ENCODE results near the gene TMEM217.
A peak's percentile ranks its signal among the peaks of the same experiment; 100 is the strongest.
"Not testable (repeated sequence)": the region's sequence is repeated elsewhere in the genome, so short reads cannot be mapped to it uniquely, and the experiment has no call there.

The TMEM217 gene

GRCh38 chr6:37209461-37210205 lies 48.3 kb downstream of the TMEM217 start:
- peak; percentile 80 for DNase-seq

GRCh38 chr6:37208793-37209192 lies 49.2 kb downstream of the TMEM217 start:
- no peak for DNase-seq

- peak; percentile 93 for DNase-seq
Observed at GRCh38 chr6:37207903-37208456, 50.0 kb downstream of the TMEM217 start.

- DNase-seq, result no peak
Observed at GRCh38 chr6:37206622-37207021, 51.3 kb downstream of the TMEM217 start.

GRCh38 chr6:37205997-37206340 lies 52.0 kb downstream of the TMEM217 start:
- DNase-seq, result no peak

GRCh38 chr6:37205175-37205996 lies 52.6 kb downstream of the TMEM217 start:
- DNase-seq, result no peak

GRCh38 chr6:37204014-37204751 lies 53.8 kb downstream of the TMEM217 start:
- no peak for DNase-seq

GRCh38 chr6:37202788-37203491 lies 55.0 kb downstream of the TMEM217 start:
- no peak for DNase-seq

GRCh38 chr6:37201726-37202125 lies 56.2 kb downstream of the TMEM217 start:
- DNase-seq, result no peak

- DNase-seq, result no peak
Observed at GRCh38 chr6:37200085-37200484, 57.9 kb downstream of the TMEM217 start.

- not testable (repeated sequence) for DNase-seq
Observed at GRCh38 chr6:37196451-37196850, 61.5 kb downstream of the TMEM217 start.

GRCh38 chr6:37194886-37195285 lies 63.1 kb downstream of the TMEM217 start:
- not testable (repeated sequence) for DNase-seq

GRCh38 chr6:37192666-37193065 lies 65.3 kb downstream of the TMEM217 start:
- DNase-seq, result no peak

- no peak for DNase-seq
Observed at GRCh38 chr6:37190159-37190535, 67.8 kb downstream of the TMEM217 start.

- no peak for DNase-seq
Observed at GRCh38 chr6:37188962-37189510, 68.9 kb downstream of the TMEM217 start.

GRCh38 chr6:37187321-37188022 lies 70.5 kb downstream of the TMEM217 start:
- DNase-seq, result no peak

- not testable (repeated sequence) for DNase-seq
Observed at GRCh38 chr6:37185949-37186720, 71.8 kb downstream of the TMEM217 start.

- peak; percentile 81 for DNase-seq
Observed at GRCh38 chr6:37182736-37183590, 75.0 kb downstream of the TMEM217 start.

GRCh38 chr6:37180610-37181009 lies 77.3 kb downstream of the TMEM217 start:
- not testable (repeated sequence) for DNase-seq

GRCh38 chr6:37180075-37180474 lies 77.9 kb downstream of the TMEM217 start:
- DNase-seq, result no peak

Measured in CD4-positive, alpha-beta T cell treated with Interleukin-17A for 1 hour (primary cell).